ENCODE results near the gene LSM10. TPM values are rescaled to one million over a fixed set of nuclear protein-coding genes. Genes with fewer than 3 reads are reported as not detected.
A peak's percentile ranks its signal among the peaks of the same experiment; 100 is the strongest.

The LSM10 gene
- total RNA-seq, 1 donor, result 5.6 TPM

DNA sequence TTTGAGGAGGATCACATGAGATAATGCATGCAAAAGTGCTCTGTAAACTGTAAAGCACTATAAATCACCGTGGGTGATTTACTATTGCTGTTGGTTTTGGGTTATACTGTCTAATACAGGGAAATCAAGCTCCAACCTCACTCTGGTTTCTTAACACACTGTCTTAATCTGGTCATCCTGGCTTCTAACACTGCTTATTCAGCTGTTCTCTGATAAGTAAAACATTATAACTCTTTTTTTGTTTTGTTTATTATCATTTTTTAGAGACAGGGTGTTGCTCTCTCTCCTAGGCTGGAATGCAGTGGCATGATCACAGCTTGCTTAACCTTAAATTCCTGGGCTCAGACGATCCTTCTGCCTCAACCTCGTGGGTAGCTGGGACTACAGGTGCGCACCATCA is 21.9 kb upstream of the LSM10 start:
- no peaks in the 10 kb centered on the region for H3K9me3 ChIP-seq (ENCODE audit: low read depth, low read length)
- H3K4me3 ChIP-seq (ENCODE audit: low read length), result no peak overlapping the region
- H3K4me1 ChIP-seq (ENCODE audit: insufficient read depth, low read length), result peaks cover 20% of the 10 kb centered on the region
- H3K27me3 ChIP-seq (ENCODE audit: insufficient read depth, low read length), result no peaks in the 10 kb centered on the region

DNA sequence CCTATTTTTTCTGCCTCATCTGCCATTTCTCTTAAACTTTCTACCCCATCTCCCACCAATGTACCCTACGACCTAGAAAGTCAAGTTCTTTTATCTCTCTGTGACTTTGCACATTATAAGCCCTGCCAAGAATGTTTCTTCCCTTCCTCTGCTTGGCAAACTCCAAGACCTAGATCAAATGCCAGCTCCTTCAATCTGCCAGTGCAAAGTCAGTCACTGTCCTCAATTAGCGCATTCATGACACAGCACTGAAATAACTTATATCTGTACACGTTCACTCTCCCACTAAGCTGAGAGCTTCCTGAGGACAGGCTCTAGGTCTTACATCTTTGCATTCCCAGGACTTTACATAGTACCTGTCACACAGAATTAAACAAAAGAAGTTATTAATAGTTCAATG is 21.4 kb upstream of the LSM10 start:
- Histone ChIP-seq H3K27me3 (ENCODE audit: insufficient read depth, low read length) (no peaks in the 10 kb centered on the region), H3K9me3 (ENCODE audit: low read depth, low read length) (no peaks in the 10 kb centered on the region), H3K4me3 (ENCODE audit: low read length) (no peak overlapping the region), H3K4me1 (ENCODE audit: insufficient read depth, low read length) (peaks cover 20% of the 10 kb centered on the region)

DNA sequence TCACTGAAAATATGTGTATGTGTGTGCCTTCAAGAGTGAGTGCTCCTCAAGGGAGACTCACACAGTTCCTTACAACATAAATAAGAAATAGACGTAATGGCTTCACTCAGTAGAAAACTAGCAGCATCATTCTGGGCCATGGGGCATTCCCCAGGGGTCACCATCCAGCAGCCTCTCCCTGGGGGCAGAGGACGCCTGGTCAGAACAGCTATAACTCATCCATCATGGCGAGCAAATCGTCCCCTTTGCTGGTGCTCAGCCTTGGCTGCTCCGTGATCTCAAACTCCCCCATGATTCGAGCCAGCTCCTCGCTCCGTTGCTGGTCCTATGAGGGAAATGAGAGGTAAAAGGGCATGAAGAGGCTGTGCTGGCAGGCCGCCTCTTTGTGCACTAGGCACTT is 20.2 kb upstream of the LSM10 start:
- Histone ChIP-seq H3K4me1 (ENCODE audit: insufficient read depth, low read length) (peaks cover 20% of the 10 kb centered on the region), H3K27me3 (ENCODE audit: insufficient read depth, low read length) (no peaks in the 10 kb centered on the region), H3K9me3 (ENCODE audit: low read depth, low read length) (no peaks in the 10 kb centered on the region), H3K4me3 (ENCODE audit: low read length) (no peak overlapping the region)

DNA sequence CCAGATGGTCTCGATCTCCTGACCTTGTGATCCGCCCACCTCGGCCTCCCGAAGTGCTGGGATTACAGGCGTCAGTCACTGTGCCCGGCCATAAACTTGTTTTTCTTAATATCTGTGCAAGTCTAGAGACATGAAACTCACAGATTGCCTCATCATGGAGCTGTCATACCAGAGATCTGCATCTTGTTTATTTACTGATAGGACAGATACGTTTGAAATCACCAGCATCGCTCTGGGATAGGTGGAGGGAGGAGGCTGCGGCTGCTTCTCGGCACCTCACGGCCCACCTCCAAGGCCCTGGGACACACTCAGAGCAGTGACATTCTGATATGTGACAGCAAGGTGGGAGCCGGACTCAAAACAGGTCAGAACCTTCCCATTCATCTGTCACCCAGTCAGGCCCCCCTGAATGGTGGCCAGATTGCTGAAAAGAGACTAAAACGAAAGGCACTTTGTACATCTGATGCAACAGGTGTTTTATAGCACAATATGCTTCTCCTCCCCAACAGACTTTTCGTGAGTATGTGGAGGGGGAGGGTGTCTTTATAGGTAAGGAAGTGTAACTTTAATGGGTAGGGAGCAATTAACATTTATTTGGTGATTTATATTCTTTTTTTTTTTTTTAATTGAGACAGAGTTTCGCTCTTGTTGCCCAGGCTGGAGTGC is 18.1 kb upstream of the LSM10 start:
- peaks cover 27% of the 10 kb centered on the region for H3K4me1 ChIP-seq (ENCODE audit: insufficient read depth, low read length)
- H3K27me3 ChIP-seq (ENCODE audit: insufficient read depth, low read length), result no peaks in the 10 kb centered on the region
- no peak overlapping the region for H3K4me3 ChIP-seq (ENCODE audit: low read length)
- H3K9me3 ChIP-seq (ENCODE audit: low read depth, low read length), result no peaks in the 10 kb centered on the region

DNA sequence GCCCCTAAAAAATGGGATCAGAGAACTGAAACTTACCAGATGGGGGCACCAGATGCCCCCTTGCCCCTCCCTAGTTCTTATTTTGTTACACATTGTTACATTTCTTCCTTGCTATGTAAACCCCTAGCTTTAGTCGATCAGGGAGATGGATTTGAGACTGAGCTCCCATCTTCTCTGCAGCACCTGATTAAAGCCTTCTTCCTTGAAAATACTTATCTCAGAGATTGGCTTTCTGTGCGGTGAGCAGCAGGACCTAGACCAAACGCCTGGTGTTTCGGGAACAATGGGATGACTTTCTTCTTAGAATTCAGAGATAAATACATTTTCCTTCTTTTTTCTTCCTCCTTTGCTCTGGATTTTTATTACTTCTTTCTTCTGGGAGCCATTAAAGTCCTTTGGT is 16.7 kb upstream of the LSM10 start:
- Histone ChIP-seq H3K4me1 (ENCODE audit: insufficient read depth, low read length) (peaks cover 13% of the 10 kb centered on the region), H3K27me3 (ENCODE audit: insufficient read depth, low read length) (no peaks in the 10 kb centered on the region), H3K4me3 (ENCODE audit: low read length) (no peak overlapping the region), H3K9me3 (ENCODE audit: low read depth, low read length) (no peaks in the 10 kb centered on the region)

DNA sequence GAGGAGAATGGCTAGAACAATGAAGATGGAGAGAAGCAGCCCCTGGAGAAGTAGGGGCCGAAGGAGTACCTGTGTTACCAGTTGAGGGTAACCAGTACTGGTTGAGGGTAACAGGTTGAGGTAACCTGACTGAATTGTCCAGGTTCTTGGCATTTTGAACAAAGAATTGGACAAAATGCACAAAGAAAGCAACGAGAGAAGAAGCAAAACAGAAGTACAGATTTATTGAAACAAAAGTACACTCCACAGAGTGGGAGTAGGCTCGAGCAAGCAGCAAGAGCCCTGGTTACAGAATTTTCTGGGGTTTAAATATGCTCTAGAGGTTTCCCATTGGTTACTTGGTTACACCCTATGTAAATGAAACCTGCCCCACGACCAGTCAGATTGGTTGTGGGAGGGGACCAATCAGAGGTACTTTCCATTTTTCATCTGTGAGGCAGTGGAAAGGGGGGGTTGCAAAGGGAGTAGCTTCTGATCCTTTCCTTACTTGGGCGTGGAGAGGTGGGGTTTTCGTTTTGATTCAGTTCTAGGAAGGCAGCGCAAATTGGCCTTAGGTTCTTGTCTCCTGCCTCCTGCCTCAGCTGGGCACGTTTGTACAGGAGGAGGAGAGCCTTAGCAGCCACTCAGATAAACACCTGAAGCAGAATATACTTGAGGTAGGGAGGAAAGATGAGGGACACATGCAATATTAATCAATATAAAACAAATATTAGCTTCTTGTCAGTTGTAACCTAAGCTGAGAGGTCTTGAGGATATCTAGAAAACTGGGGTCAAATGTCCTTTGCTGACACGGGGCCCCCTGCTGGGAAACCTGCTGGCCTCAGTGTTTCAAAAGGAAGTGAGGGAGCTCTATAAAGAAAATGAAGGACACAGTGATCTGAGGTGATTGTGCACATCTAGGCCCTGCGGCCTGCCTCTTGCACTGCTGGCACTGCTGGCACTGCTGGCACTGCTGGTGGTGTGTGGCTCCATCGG is 14.3 kb upstream of the LSM10 start:
- Histone ChIP-seq H3K27me3 (ENCODE audit: insufficient read depth, low read length) (no peaks in the 10 kb centered on the region), H3K9me3 (ENCODE audit: low read depth, low read length) (no peaks in the 10 kb centered on the region), H3K4me1 (ENCODE audit: insufficient read depth, low read length) (peaks cover 10% of the 10 kb centered on the region), H3K4me3 (ENCODE audit: low read length) (no peak overlapping the region)

DNA sequence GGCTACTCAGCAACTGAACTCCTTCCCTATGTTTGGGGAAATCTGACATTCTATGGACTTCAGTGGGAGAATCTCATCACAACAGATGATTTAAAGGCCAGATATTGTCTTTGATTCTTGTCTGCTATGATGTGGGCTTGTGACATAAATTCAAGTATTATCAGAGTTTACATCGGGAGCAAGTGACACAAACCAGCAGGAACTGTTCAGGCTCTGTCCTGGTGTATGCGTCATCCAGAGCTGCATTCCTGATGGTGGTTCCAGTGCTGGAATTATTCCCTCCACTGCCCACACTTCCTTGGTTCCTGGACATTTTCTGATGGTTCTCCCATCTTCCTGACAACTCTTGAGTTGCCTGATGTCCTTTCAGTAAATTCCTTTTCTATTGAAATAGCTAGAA is 10.8 kb upstream of the LSM10 start:
- no peak overlapping the region for H3K4me3 ChIP-seq (ENCODE audit: low read length)
- peaks cover 10% of the 10 kb centered on the region for H3K4me1 ChIP-seq (ENCODE audit: insufficient read depth, low read length)
- H3K9me3 ChIP-seq (ENCODE audit: low read depth, low read length), result no peaks in the 10 kb centered on the region
- H3K27me3 ChIP-seq (ENCODE audit: insufficient read depth, low read length), result no peaks in the 10 kb centered on the region

DNA sequence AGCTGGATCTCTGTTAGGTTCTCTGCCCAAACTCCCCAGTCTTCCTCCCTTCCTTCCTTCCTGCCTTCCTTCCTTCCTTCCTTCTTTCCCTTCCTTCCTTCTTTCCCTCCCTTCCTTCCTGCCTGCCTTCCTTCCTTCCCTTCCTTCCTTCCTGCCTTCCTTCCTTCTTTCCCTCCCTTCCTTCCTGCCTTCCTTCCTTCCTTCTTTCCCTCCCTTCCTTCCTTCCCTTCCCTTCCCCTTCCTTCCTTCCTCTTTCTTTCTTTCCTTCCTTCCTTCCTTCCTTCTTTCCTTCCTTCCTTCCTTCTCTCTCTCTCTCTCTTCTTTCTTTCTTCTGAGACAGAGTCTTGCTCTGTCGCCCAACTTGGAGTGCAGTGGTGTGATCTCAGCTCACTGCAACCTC is 8.7 kb upstream of the LSM10 start:
- Histone ChIP-seq H3K27me3 (ENCODE audit: insufficient read depth, low read length) (no peaks in the 10 kb centered on the region), H3K4me3 (ENCODE audit: low read length) (no peak overlapping the region), H3K9me3 (ENCODE audit: low read depth, low read length) (no peaks in the 10 kb centered on the region), H3K4me1 (ENCODE audit: insufficient read depth, low read length) (peaks cover 12% of the 10 kb centered on the region)

DNA sequence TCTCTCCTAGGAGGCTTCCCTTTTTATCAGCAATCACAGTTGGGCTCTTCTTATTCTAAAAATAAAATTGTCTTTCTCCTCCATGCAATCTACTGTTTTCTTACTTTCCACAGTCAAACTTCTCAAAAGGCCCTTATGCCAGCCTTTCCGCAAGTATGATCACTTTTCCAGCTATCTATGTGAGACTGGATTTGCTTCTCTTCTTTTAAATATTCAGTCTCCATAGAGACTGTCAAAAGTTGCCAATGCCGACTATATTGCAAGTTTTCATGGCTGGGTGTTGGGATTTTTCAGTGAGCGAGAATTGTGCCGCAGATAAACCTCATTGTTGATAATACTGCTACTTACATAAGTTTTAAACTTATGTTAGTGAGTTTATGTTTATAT is 4.8 kb upstream of the LSM10 start:
- peaks cover 42% of the 10 kb centered on the region for H3K4me1 ChIP-seq (ENCODE audit: insufficient read depth, low read length)

DNA sequence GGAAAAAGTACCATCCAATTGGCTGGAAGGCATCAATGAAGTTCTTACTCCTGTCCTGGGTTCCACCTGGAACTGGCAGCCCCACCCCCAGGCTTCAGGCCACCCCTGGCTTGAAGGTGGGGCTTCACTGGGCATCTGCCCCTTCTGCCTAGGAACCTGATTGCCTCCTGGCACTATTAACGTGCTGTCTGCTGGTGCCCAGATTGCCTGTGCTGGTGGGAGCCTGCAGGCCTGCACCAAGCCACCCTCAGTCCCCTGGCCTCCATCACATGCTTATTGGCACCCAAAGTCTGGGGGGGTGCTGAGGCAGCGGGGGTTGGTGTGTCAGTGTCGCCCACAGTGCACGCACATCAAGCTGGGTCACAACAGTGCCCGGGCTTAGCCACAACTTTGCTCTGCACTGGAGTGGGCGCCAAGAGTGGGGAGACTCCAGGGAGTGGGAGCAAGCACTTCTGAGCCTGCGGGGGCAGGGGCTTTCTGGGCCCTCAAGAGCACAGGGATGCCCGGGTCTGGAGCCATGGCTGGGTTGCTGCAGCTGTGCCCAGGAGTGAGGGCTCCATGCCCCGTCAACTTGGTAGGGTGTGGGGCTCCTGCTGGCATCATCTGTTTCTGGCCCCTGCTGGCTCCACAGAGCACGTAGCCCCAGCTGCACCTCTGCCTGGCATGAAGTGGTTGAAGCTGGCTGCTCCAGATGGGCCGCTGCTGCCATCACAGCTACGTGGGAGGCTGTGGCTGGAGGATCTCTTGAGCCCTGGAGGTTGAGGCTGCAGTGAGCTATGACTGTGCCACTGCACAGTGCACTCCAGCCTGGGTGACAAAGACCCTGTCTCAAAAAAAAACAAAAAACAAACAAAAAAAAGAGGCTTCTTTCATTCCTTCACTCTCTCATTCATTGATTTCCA is 4.1 kb upstream of the LSM10 start:
- Histone ChIP-seq H3K27me3 (ENCODE audit: insufficient read depth, low read length) (no peaks in the 10 kb centered on the region), H3K4me3 (ENCODE audit: low read length) (peak overlapping the region; percentile 25), H3K4me1 (ENCODE audit: insufficient read depth, low read length) (peaks cover 46% of the 10 kb centered on the region), H3K9me3 (ENCODE audit: low read depth, low read length) (no peaks in the 10 kb centered on the region)

More for the DNA sequence above, 4.8 kb upstream of the LSM10 start:
- H3K4me3 ChIP-seq (ENCODE audit: low read length), result no peak overlapping the region
- H3K9me3 ChIP-seq (ENCODE audit: low read depth, low read length), result no peaks in the 10 kb centered on the region
- no peaks in the 10 kb centered on the region for H3K27me3 ChIP-seq (ENCODE audit: insufficient read depth, low read length)

DNA sequence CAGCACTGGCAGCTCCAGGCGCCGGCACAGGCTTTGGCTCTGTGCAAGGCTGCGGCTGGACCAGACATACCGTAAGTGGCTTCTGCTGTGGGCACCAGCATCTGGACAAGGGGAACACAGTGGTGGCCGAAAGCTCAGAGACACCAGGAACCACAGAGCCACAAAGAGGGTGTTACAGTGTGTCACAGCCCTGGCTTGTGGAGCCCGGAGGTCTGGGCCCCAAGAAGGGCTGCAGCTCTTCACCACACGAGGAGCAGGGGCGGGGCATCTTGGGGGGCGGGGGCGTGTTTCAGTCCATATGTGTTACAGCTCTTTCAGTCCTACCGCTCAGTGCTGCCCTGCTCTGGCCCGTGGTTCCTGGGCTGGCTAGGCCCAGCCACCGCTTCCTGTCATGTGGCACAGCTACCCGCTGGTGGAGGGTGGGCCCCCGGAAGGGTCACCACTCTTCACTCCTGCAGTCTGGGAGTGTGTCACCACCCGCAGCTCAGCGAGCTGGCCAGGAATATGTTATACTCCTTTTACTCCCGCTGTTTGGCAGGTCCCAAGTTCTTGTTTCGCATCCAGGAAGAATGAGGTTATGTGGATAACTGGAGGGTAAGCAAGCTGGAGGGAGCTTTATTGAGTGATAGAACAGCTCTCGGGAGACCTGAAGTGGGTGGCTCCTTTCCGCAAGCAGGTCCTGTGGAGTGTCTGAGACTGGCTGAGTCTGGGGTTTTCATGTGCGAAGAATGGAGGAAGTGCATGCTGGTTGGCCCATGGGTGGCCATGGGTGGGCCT is 3.3 kb upstream of the LSM10 start:
- peak overlapping the region; percentile 25 for H3K4me3 ChIP-seq (ENCODE audit: low read length)
- no peaks in the 10 kb centered on the region for H3K9me3 ChIP-seq (ENCODE audit: low read depth, low read length)
- peaks cover 54% of the 10 kb centered on the region for H3K4me1 ChIP-seq (ENCODE audit: insufficient read depth, low read length)
- no peaks in the 10 kb centered on the region for H3K27me3 ChIP-seq (ENCODE audit: insufficient read depth, low read length)

DNA sequence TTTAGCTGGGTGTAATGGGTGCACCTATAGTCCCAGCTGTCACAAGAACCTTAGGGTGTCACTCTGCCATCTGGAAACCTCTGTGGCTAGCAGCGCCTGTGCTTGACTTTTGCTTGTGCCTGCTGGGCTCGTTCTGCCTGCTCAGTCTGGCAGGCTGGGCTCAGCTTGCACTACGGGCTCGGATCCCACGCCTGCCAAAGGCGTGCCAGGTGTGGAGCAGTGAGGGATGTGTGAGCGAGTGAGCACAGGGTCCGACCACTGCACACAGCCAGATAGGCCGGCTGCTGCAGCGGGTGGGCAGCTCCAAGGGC is 2.8 kb upstream of the LSM10 start:
- no peaks in the 10 kb centered on the region for H3K27me3 ChIP-seq (ENCODE audit: insufficient read depth, low read length)
- H3K9me3 ChIP-seq (ENCODE audit: low read depth, low read length), result no peaks in the 10 kb centered on the region
- peaks cover 54% of the 10 kb centered on the region for H3K4me1 ChIP-seq (ENCODE audit: insufficient read depth, low read length)
- no peak overlapping the region for H3K4me3 ChIP-seq (ENCODE audit: low read length)

DNA sequence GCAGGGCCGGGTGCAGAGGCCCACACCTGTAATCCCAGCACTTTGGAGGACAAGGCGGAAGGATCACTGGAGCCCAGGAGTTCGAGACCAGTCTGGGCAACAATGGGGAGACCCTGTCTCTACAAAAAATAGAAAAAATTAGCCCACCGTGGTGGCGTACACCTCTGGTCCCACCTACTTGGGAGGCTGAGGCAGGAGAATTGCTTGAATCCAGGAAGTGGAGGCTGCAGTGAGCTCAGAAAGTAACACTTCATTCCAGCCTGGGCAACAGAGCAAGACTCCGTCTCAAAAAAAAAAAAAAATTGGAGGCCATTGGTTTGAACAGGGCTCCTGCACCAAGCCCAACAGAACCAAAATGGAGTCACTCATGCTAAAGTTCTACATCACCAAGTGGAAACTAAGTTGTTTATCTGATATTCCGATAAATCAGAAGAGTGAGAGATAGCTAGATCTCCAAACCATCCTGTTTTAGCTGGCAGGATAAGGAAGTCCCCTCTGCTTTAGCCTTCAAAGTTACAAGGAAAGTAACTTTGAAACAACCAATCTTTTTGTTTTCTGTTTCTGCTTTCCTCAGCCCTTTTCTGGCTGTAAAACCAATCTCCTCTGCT is 766 bp upstream of the LSM10 start:
- no peak overlapping the region for H3K4me3 ChIP-seq (ENCODE audit: low read length)
- no peaks in the 10 kb centered on the region for H3K27me3 ChIP-seq (ENCODE audit: insufficient read depth, low read length)
- H3K9me3 ChIP-seq (ENCODE audit: low read depth, low read length), result no peaks in the 10 kb centered on the region
- H3K4me1 ChIP-seq (ENCODE audit: insufficient read depth, low read length), result peaks cover 54% of the 10 kb centered on the region

DNA sequence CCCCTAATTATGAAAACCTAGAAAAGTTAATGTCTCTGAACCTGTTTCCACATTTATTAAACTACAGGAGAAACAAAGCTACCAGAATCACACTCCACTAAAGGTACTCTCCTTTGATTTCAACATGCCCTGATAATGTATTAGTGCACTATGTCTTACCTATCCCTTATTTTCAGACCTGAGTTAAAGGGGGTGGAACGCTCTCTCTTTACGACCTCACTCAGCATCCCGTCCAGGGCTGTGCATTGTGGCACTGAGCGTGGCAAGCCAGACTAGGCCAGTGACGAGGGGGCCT is 678 bp downstream of the LSM10 start:
- no peaks in the 10 kb centered on the region for H3K9me3 ChIP-seq (ENCODE audit: low read depth, low read length)
- peaks cover 53% of the 10 kb centered on the region for H3K4me1 ChIP-seq (ENCODE audit: insufficient read depth, low read length)
- no peaks in the 10 kb centered on the region for H3K27me3 ChIP-seq (ENCODE audit: insufficient read depth, low read length)
- H3K4me3 ChIP-seq (ENCODE audit: low read length), result peak overlapping the region; percentile 83
